ENCODE data around the gene EPHB1. TPM values are rescaled to one million over a fixed set of nuclear protein-coding genes. Genes with fewer than 3 reads are reported as not detected.

The EPHB1 gene
- total RNA-seq, 1 experiment from 2014 or later, result 0.86 TPM

- Histone ChIP-seq H3K36me3 (ENCODE audit: control insufficient read depth in 1 of 2, insufficient read depth in 2 of 2, low read length in 2 of 2) (no peaks in the 10 kb centered on the region), H3K9me3 (ENCODE audit: control insufficient read depth in 1 of 2, insufficient read depth in 1 of 2, low read depth in 1 of 2, low read length in 2 of 2) (no peaks in the 10 kb centered on the region), H3K9ac (ENCODE audit: low read length) (no peak overlapping the region), H3K4me1 (ENCODE audit: control insufficient read depth in 1 of 2, insufficient read depth in 2 of 2, low read length in 2 of 2) (no peaks in the 10 kb centered on the region), H3K79me2 (ENCODE audit: insufficient read depth, low read length) (no peaks in the 10 kb centered on the region), H3K27me3 (ENCODE audit: insufficient read depth, low read length) (peaks cover 34% of the 10 kb centered on the region; the same call in 1 of the 2 replicates), H3K9me2 (ENCODE audit: insufficient read depth) (no peaks in the 10 kb centered on the region), H4K20me1 (ENCODE audit: insufficient read depth) (no peaks in the 10 kb centered on the region), H3K4me3 (replicated peaks in 1 of 2; ENCODE audit: low read depth in 1 of 2, low read length in 2 of 2) (no peak overlapping the region), H3K27ac (ENCODE audit: low read depth, low read length) (no peak overlapping the region), H3K4me2 (ENCODE audit: low read length) (no peak overlapping the region), H2AFZ (ENCODE audit: low read depth, low read length, poor library complexity, severe bottlenecking) (no peak overlapping the region)
- DNase-seq (ENCODE audit: low read depth, low spot score), result no peak
- CTCF ChIA-PET, result no interaction called here
- intact Hi-C loops (cut with micrococcal nuclease), result no loop called here
- no peak for TF ChIP-seq EZH2phosphoT487 (IDR thresholded peaks at IDR 0.05; ENCODE audit: borderline replicate concordance)
- no peak for TF ChIP-seq EZH2 (IDR thresholded peaks at IDR 0.05)
- TF ChIP-seq TCF7L2 (IDR thresholded peaks at IDR 0.05; ENCODE audit: borderline replicate concordance, extremely low read depth, insufficient read depth, insufficient read length), result no peak
- TF ChIP-seq CTCF (IDR thresholded peaks at IDR 0.05 in 2 of 3, conservative IDR thresholded peaks at IDR 0.05 in 1 of 3; ENCODE audit: borderline replicate concordance in 1 of 3, insufficient read depth in 1 of 3, low read depth in 2 of 3, low read length in 2 of 3), result no peak
- TF ChIP-seq ZNF274 (IDR thresholded peaks at IDR 0.05; ENCODE audit: low read depth, low read length), result no peak
- no peak for TF ChIP-seq FOSL1 (IDR thresholded peaks at IDR 0.05; ENCODE audit: low read depth)
- TF ChIP-seq ZBTB33 (IDR thresholded peaks at IDR 0.05; ENCODE audit: extremely low read depth, insufficient replicate concordance, low read length), result no peak
- no peak for TF ChIP-seq CEBPB (IDR thresholded peaks at IDR 0.05; ENCODE audit: low read depth)
- no peak for TF ChIP-seq YY1 (IDR thresholded peaks at IDR 0.05; ENCODE audit: extremely low read depth, insufficient replicate concordance, low read depth, low read length)
- no peak for TF ChIP-seq CBX3 (IDR thresholded peaks at IDR 0.05; ENCODE audit: low read depth)
- no peak for TF ChIP-seq ZFX (IDR thresholded peaks at IDR 0.05)
- TF ChIP-seq EGR1 (IDR thresholded peaks at IDR 0.05; ENCODE audit: low read depth), result no peak
- TF ChIP-seq SP1 (IDR thresholded peaks at IDR 0.05; ENCODE audit: low read depth), result no peak
- no peak for TF ChIP-seq POLR2A (IDR thresholded peaks at IDR 0.05; ENCODE audit: borderline replicate concordance, extremely low read depth, insufficient read depth, insufficient read length)
- TF ChIP-seq JUND (IDR thresholded peaks at IDR 0.05), result no peak
- TF ChIP-seq RAD21 (IDR thresholded peaks at IDR 0.05; ENCODE audit: low read depth), result no peak
- no peak for TF ChIP-seq MAX (IDR thresholded peaks at IDR 0.05)
- ATAC-seq, result no peak
- POLR2A ChIA-PET, result no interaction called here
- no TSS peak for BruUV-seq (replicated peaks)
- RAD21 ChIA-PET (ENCODE audit: low non-redundant PET in 1 of 2, low total read pairs in 2 of 2, uncharacterized antibody in 2 of 2, unreplicated experiment in 2 of 2), result no interaction called here
These were observed 287.6 kb downstream of the EPHB1 start for GRCh38 chr3:135082706-135083105.

All from HCT116 (cell line).